ENCODE data around the gene NEURL1.

DNA sequence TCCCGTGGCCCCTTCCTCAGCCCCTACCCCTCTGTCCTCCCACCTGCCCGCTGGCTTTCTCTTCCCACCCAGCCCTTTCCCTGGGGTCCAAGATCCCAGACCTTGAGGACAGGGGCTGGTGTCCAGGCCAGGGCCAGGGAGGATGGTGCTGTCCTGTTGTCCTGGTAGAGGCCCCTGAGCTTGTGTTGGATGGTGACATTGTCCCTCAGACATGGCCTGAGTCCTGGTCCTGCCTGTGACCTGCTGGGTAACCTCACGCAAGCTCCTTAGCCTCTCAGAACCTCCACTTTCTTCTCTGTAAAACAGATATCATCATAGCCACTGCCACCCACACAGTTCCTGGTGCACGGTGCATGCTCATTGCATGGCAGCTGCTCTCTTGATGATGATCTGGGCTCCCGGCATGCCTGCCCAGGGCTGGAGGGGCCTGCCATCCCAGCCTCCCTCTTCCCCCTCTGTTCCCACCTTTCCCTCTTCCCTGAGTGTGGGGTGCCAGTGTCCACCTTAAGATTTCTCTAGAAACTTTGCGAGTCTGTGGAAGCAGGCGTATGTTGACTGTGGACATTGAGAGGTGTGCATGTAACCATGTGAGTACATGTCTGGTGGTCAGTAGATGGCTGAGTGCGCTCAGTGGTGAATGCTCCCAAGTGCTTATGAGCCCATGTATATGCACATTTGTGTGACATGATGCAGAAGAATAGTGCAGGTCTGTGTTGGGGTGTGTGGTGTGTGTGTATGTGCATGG, 60.4 kb downstream of the NEURL1 start:
- TF ChIP-seq POLR2A (IDR thresholded peaks at IDR 0.05; ENCODE audit: low read depth, low read length) (no peak), TAF1 (IDR thresholded peaks at IDR 0.05; ENCODE audit: low read depth, low read length) (no peak), POLR2AphosphoS5 (IDR thresholded peaks at IDR 0.05; ENCODE audit: low read depth, low read length) (no peak), SPI1 (IDR thresholded peaks at IDR 0.05; ENCODE audit: low read depth, low read length) (no peak), POU2F2 (IDR thresholded peaks at IDR 0.05; ENCODE audit: low read depth, low read length) (no peak)

Data from GM12891 (cell line).